Stimulated activated CD8-positive, alpha-beta memory T cell treated with anti-CD3 and anti-CD28 coated beads, Interleukin-7, amount 100 ng/mL, for 1 hour (primary cell): ENCODE data around the gene GRIN2A.

ENCODE experiments used
- DNase-seq, 2 donors: peaks; one replicate each; pipeline ENCODE4 v3.0.0-alpha.2; 2020; ENCODE audit warnings: low read depth in 2 of 2

The GRIN2A gene

GRCh38 chr16:9766891-9767290 is 415.3 kb downstream of the GRIN2A start:
- no peak for DNase-seq

- no peak for DNase-seq
Observed at GRCh38 chr16:9763505-9763904, 418.7 kb downstream of the GRIN2A start.

GRCh38 chr16:9761870-9762269 is 420.4 kb downstream of the GRIN2A start:
- no peak for DNase-seq

GRCh38 chr16:9757687-9758086 is 424.5 kb downstream of the GRIN2A start:
- no peak for DNase-seq

- no peak for DNase-seq
Observed at GRCh38 chr16:9756434-9756833, 425.8 kb downstream of the GRIN2A start.

- no peak for DNase-seq
Observed at GRCh38 chr16:9755081-9755480, 427.1 kb downstream of the GRIN2A start.

- no peak for DNase-seq
Observed at GRCh38 chr16:9741776-9742175, 440.5 kb downstream of the GRIN2A start.

- DNase-seq, result no peak
Observed at GRCh38 chr16:9739301-9739700, 442.9 kb downstream of the GRIN2A start.

- DNase-seq, result no peak
Observed at GRCh38 chr16:9738690-9739089, 443.5 kb downstream of the GRIN2A start.

- no peak for DNase-seq
Observed at GRCh38 chr16:9736547-9736946, 445.7 kb downstream of the GRIN2A start.

- DNase-seq, result no peak
Observed at GRCh38 chr16:9723136-9723535, 459.1 kb downstream of the GRIN2A start.

- no peak for DNase-seq
Observed at GRCh38 chr16:9713907-9714306, 468.3 kb downstream of the GRIN2A start.

- DNase-seq, result no peak
Observed at GRCh38 chr16:9713156-9713555, 469.1 kb downstream of the GRIN2A start.

GRCh38 chr16:9708972-9709620 is 473.1 kb downstream of the GRIN2A start:
- DNase-seq, result no peak

GRCh38 chr16:9706217-9706836 is 475.9 kb downstream of the GRIN2A start:
- no peak for DNase-seq

GRCh38 chr16:9703731-9704130 is 478.5 kb downstream of the GRIN2A start:
- no peak for DNase-seq
